Activated naive CD4-positive, alpha-beta T cell treated with anti-CD3 and anti-CD28 coated beads, Interleukin-2, amount 50 U/mL, for 24 hours (primary cell): ENCODE results near the gene EPN2.

ENCODE experiments used
- H3K27ac Mint-ChIP-seq: one replicate; pipeline ENCODE4 v1.8.0; 2021; ENCODE audit warnings: mild to moderate bottlenecking, mixed read lengths
- H3K27me3 Mint-ChIP-seq: one replicate; pipeline ENCODE4 v1.8.0; 2021; ENCODE audit warnings: mixed read lengths
- H3K36me3 Mint-ChIP-seq: one replicate; pipeline ENCODE4 v1.8.0; 2021; ENCODE audit warnings: mixed read lengths
- H3K4me1 Mint-ChIP-seq: one replicate; pipeline ENCODE4 v1.8.0; 2021; ENCODE audit warnings: mixed read lengths
- H3K4me3 Mint-ChIP-seq: one replicate; pipeline ENCODE4 v1.8.0; 2021; ENCODE audit warnings: mild to moderate bottlenecking, mixed read lengths
- H3K9me3 Mint-ChIP-seq: one replicate; pipeline ENCODE4 v1.8.0; 2021; ENCODE audit warnings: mixed read lengths

Gene EPN2

DNA sequence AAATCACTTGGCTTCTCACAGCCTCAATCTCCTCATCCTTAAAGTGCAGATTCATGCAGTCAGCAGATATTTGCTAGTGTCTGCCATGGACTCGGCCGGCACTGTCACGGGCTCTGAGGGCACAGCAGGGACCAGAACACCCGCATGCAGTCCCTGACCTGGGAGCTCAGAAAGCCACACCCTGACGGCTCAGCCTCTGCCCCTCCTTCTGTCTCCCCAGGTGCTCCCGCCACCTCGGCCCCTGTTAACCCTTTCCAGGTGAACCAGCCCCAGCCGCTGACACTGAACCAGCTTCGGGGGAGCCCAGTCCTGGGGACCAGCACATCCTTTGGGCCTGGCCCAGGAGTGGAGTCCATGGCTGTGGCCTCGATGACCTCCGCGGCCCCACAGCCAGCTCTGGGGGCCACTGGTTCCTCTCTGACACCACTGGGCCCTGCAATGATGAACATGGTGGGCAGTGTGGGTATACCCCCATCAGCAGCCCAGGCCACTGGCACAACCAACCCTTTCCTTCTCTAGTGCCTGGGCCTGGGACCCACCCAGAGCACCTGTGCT is 96.6 kb downstream of the EPN2 start:
- Mint-ChIP-seq H3K27me3 (peaks cover 3% of the 10 kb centered on the region), H3K27ac (no peak overlapping the region), H3K9me3 (no peaks in the 10 kb centered on the region), H3K4me3 (no peak overlapping the region), H3K4me1 (no peaks in the 10 kb centered on the region), H3K36me3 (no peaks in the 10 kb centered on the region)

GRCh38 chr17:19334331-19334730 is 97.2 kb downstream of the EPN2 start:
- no peaks in the 10 kb centered on the region for H3K36me3 Mint-ChIP-seq
- no peak overlapping the region for H3K4me3 Mint-ChIP-seq
- no peak overlapping the region for H3K27ac Mint-ChIP-seq
- no peaks in the 10 kb centered on the region for H3K9me3 Mint-ChIP-seq
- H3K4me1 Mint-ChIP-seq = no peaks in the 10 kb centered on the region
- H3K27me3 Mint-ChIP-seq = peaks cover 3% of the 10 kb centered on the region

DNA sequence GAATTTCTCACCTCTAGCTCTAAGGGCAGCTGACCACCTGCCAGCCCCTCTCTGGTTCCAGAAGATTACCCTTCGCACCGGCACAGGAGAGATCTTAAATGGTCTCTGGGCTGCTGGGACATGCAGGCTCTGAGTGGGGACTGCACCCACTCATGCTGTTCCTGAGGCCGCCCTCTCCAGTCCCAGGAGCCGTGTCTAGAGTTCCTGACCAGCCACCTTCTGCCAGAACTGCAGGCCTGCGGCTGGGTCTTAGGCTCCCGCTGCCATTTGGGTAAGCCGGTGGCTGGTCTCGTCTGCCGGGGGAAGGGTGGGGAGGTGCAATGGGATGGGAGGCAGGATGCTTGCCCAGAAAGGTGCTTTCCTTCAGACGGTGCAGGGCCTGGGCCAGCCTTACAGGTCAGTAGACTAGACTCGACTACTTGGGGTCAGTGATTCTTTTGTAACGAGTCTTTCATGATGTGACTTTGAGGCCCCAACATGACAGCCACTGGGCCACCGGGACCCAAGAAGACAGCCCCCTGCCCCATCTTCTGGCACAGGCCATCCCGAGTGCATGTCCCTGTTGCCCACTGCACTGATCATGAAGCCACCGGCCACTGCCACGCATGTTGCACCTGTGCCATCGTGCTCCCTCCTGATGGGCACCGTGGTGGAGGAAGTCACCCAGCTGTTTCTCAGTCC is 98.9 kb downstream of the EPN2 start:
- Mint-ChIP-seq H3K36me3 (no peaks in the 10 kb centered on the region), H3K4me3 (no peak overlapping the region), H3K9me3 (no peaks in the 10 kb centered on the region), H3K27me3 (peaks cover 8% of the 10 kb centered on the region), H3K4me1 (no peaks in the 10 kb centered on the region), H3K27ac (no peak overlapping the region)

DNA sequence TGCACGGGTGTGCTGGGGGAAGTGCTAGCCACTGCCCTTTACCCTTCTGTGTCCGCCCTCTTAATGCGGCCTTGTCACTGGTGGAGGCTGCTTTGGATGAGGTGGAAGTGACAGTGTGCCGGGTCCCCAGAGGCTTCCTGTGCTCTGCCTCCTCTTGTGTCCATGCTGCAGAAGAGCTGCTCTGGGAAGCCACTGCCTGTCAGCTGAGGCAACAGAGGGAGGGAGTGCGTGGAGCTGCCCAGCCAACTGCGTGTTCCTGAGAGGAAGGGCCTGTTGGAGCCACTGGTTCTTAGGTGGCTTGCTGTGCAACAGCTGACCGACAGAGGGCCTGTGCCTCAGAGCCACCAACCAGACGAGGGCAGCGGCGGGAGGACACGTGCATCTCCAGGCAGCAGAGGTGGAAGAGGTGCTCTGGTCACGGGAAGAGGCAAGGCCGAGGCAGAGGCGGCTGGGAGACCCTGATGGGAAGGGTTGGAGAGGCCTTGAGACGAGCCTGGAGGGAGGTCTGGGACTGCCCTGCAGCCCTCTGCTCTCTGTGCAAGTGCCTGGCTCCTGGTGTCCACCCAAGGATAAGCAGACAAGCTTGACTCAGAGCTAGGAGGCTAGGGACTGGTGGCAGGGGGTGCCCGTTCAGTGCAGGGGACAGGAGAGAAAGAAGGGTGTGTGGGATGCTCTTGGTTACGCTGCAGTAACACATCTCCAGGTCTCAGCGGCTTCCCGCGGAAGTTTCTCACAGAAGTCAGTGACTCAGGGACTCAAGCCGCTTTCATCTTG is 100.0 kb downstream of the EPN2 start:
- no peaks in the 10 kb centered on the region for H3K36me3 Mint-ChIP-seq
- H3K4me1 Mint-ChIP-seq = no peaks in the 10 kb centered on the region
- H3K4me3 Mint-ChIP-seq = no peak overlapping the region
- H3K27me3 Mint-ChIP-seq = peaks cover 9% of the 10 kb centered on the region
- no peaks in the 10 kb centered on the region for H3K9me3 Mint-ChIP-seq
- no peak overlapping the region for H3K27ac Mint-ChIP-seq

- Mint-ChIP-seq H3K4me1 (no peaks in the 10 kb centered on the region), H3K27me3 (peaks cover 9% of the 10 kb centered on the region), H3K27ac (no peak overlapping the region), H3K36me3 (no peaks in the 10 kb centered on the region), H3K9me3 (no peaks in the 10 kb centered on the region), H3K4me3 (no peak overlapping the region)
Measured at GRCh38 chr17:19337712-19338023, 100.5 kb downstream of the EPN2 start.

GRCh38 chr17:19338031-19338990 is 101.1 kb downstream of the EPN2 start:
- H3K36me3 Mint-ChIP-seq = no peaks in the 10 kb centered on the region
- H3K4me1 Mint-ChIP-seq = no peaks in the 10 kb centered on the region
- no peaks in the 10 kb centered on the region for H3K9me3 Mint-ChIP-seq
- no peak overlapping the region for H3K27ac Mint-ChIP-seq
- H3K27me3 Mint-ChIP-seq = peaks cover 9% of the 10 kb centered on the region
- H3K4me3 Mint-ChIP-seq = no peak overlapping the region

GRCh38 chr17:19339341-19339815 is 102.2 kb downstream of the EPN2 start:
- Mint-ChIP-seq H3K4me1 (no peaks in the 10 kb centered on the region), H3K36me3 (no peaks in the 10 kb centered on the region), H3K27ac (no peak overlapping the region), H3K9me3 (no peaks in the 10 kb centered on the region), H3K27me3 (peaks cover 9% of the 10 kb centered on the region), H3K4me3 (no peak overlapping the region)

DNA sequence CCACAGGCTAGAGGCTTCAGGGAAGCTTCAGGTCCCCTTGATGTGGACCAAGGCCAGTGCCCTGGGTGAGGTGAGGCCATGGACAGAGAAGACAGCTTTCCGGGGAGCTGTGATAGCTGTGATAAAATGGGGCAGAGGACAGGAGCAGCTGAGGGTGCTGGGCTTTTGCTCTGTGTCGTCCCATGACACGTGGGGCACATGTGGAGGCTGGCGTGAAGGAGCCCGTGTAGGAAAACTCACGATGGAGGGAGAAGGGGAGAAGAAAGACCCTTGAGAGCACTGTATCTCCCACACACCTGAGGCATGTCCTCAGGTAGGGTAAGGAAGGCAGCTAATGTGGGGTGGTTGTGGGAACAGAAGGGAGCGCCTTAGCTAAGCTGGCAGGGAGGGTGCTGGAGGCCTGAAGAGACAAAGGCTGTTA is 104.1 kb downstream of the EPN2 start:
- Mint-ChIP-seq H3K9me3 (no peaks in the 10 kb centered on the region), H3K36me3 (no peaks in the 10 kb centered on the region), H3K4me1 (no peaks in the 10 kb centered on the region), H3K27ac (no peak overlapping the region), H3K4me3 (no peak overlapping the region), H3K27me3 (peaks cover 9% of the 10 kb centered on the region)

DNA sequence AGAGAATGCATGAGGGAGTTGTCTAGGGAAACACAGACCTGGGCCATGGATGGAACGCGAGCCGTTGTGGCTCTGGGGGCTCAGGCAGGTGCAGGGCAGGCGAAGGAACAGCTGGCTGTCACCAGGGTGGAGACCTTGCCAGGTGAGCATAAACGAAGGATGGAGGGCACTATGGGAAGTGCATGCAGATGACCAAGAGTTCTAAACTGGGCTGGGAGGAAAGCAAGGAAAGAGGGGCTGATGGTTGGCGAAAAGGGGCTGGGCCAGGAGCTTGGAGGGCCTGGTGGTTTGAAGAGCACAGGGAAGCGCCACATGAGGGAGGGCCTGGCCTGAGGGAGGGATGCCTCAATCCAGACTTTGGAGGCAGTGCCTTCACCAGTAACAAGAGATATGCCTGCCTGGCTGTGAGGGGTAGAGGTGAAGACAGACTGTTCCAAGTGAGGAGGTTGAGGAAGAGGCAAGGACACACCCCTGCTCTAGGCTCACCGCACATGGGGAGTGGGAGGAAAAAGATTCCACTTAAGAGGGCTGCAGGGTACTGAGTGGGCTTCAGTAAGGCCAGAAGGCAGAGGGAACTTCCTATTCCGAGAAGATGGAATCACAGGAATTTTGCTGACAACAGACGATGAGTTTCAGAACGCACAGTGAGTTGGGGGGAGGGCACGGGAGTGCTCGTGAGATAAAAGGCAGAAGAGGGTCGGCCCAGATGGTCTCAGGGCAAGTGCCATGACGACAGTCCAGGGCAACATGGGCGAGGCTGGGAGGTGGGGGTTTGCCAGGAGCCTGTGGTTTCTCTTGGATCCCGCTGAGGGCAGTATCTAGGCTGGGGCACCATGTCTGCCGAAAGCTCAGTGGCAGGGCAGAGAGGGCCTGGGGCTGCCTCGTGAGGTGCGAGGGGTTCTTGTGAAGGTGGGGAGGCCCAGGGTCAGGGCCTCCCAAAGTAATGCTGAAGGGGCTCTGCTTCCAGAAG is 104.8 kb downstream of the EPN2 start:
- H3K4me1 Mint-ChIP-seq = no peaks in the 10 kb centered on the region
- H3K9me3 Mint-ChIP-seq = no peaks in the 10 kb centered on the region
- H3K36me3 Mint-ChIP-seq = no peaks in the 10 kb centered on the region
- H3K27me3 Mint-ChIP-seq = peaks cover 9% of the 10 kb centered on the region
- no peak overlapping the region for H3K4me3 Mint-ChIP-seq
- no peak overlapping the region for H3K27ac Mint-ChIP-seq

- H3K4me3 Mint-ChIP-seq = no peak overlapping the region
- no peaks in the 10 kb centered on the region for H3K4me1 Mint-ChIP-seq
- no peak overlapping the region for H3K27ac Mint-ChIP-seq
- H3K36me3 Mint-ChIP-seq = no peaks in the 10 kb centered on the region
- H3K9me3 Mint-ChIP-seq = no peaks in the 10 kb centered on the region
- peaks cover 7% of the 10 kb centered on the region for H3K27me3 Mint-ChIP-seq
Measured at GRCh38 chr17:19342611-19343255, 105.6 kb downstream of the EPN2 start.

- peaks cover 7% of the 10 kb centered on the region for H3K27me3 Mint-ChIP-seq
- no peaks in the 10 kb centered on the region for H3K4me1 Mint-ChIP-seq
- H3K9me3 Mint-ChIP-seq = no peaks in the 10 kb centered on the region
- H3K36me3 Mint-ChIP-seq = no peaks in the 10 kb centered on the region
- H3K27ac Mint-ChIP-seq = no peak overlapping the region
- no peak overlapping the region for H3K4me3 Mint-ChIP-seq
Measured at GRCh38 chr17:19343256-19343630, 106.1 kb downstream of the EPN2 start.

DNA sequence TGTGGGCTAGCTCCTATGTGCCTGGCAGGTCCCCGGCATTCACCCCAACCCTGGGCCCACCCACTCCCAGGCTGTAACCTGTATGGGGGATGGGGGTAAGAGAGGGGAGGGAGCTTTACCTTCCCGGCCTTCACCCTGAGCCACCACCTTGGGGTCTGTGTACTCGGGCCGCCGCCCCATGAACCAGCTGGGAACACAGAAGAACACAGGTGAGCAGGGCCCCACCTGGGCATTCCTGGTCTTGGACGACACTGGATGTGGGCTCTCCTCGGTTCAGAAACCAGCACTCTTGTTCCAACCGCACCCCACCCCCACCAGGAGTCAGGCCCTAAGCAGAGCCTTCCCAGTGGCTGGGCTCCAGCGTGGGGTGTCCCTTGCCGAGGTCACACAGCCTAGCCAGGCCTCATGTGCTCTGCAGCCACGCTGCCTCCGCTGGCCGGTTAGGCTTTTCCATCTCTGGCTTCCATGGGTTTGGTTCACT is 106.5 kb downstream of the EPN2 start:
- no peaks in the 10 kb centered on the region for H3K9me3 Mint-ChIP-seq
- H3K4me1 Mint-ChIP-seq = no peaks in the 10 kb centered on the region
- H3K36me3 Mint-ChIP-seq = no peaks in the 10 kb centered on the region
- no peak overlapping the region for H3K27ac Mint-ChIP-seq
- peaks cover 7% of the 10 kb centered on the region for H3K27me3 Mint-ChIP-seq
- no peak overlapping the region for H3K4me3 Mint-ChIP-seq

- Mint-ChIP-seq H3K36me3 (no peaks in the 10 kb centered on the region), H3K27ac (no peak overlapping the region), H3K4me3 (no peak overlapping the region), H3K27me3 (peaks cover 7% of the 10 kb centered on the region), H3K4me1 (no peaks in the 10 kb centered on the region), H3K9me3 (no peaks in the 10 kb centered on the region)
Measured at GRCh38 chr17:19344311-19345066, 107.3 kb downstream of the EPN2 start.
